Neutrophil (primary cell): ENCODE measurements around the gene WWP2.

Source experiments
- H3K27ac ChIP-seq: fragments of 200-600 bp; sonication (generic); 2 replicates; pipeline ENCODE4 v1.5.1; 2016; ENCODE audit warnings: mild to moderate bottlenecking, moderate library complexity
- H3K27me3 ChIP-seq: fragments of 200-600 bp; sonication (generic); 2 replicates; pipeline ENCODE4 v1.6.0; 2016; ENCODE audit warnings: mild to moderate bottlenecking
- H3K36me3 ChIP-seq: fragments of 200-600 bp; sonication (generic); 2 replicates; pipeline ENCODE4 v1.5.1; 2017
- H3K4me1 ChIP-seq, 2 experiments: fragments of 200-600 bp in 1 of 2; sonication (generic) in 1 of 2; 1 replicate in 1 of 2; 2 replicates in 1 of 2; pipeline versions ENCODE4 v1.5.1 to v1.6.1; 2013 to 2016; ENCODE audit warnings: low read depth in 1 of 2, low read length in 1 of 2, mild to moderate bottlenecking in 1 of 2, moderate library complexity in 1 of 2; ENCODE audit not compliant: control insufficient read depth in 1 of 2, insufficient read depth in 1 of 2
- H3K4me3 ChIP-seq, 2 experiments: fragments of 200-600 bp in 1 of 2; sonication (generic) in 1 of 2; 1 replicate in 1 of 2; 2 replicates in 1 of 2; pipeline ENCODE4 v1.5.1; 2013 to 2016; ENCODE audit warnings: low read depth in 1 of 2, low read length in 1 of 2, mild to moderate bottlenecking in 1 of 2, moderate library complexity in 1 of 2
- H3K9me3 ChIP-seq: fragments of 200-600 bp; sonication (generic); 2 replicates; pipeline ENCODE4 v1.5.1; 2016
- TF ChIP-seq, protein P1 (sequence below): fragments of 200-600 bp; sonication (generic); IDR thresholded peaks from 2 replicates; pipeline ENCODE4 v1.5.1; 2016; ENCODE audit warnings: antibody characterized with exemption

The WWP2 gene

DNA sequence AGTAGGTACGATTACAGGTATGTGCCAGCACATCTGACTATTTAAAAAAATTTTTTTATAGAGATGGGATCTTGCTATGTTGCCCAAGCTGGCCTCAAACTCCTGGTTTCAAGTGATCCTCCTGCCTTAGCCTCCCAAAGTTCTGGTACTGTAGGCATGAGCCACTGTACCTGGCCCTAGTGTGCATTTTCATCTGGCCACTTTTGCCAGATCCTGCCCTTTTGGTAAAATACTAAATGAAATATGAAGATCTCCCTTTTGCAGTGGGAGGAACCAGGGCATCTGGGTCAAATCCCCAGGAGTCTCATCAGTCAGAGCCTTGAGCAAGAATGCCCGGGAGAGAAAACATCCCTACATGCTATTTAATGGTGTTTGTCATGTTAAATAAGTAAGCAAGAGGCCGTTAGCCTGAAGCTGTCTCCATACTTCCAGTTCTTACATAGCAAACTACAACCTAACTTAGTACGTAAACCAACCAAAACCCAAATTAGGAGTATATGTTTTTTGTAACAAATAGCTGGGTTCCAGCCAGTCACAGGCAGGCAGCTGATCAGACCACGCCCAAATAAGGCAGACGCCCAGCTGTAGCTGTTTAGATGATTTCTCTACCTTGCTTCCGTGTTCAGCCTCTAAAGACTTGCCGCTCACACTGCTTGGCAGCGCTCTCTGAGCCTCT, 142.5 kb downstream of the WWP2 start:
- Histone ChIP-seq H3K9me3 (no peaks in the 10 kb centered on the region), H3K4me3 (no peak overlapping the region), H3K4me1 (no peaks in the 10 kb centered on the region), H3K27ac (no peak overlapping the region), H3K36me3 (peaks cover 63% of the 10 kb centered on the region), H3K27me3 (no peaks in the 10 kb centered on the region)
- TF ChIP-seq, protein P1, sequence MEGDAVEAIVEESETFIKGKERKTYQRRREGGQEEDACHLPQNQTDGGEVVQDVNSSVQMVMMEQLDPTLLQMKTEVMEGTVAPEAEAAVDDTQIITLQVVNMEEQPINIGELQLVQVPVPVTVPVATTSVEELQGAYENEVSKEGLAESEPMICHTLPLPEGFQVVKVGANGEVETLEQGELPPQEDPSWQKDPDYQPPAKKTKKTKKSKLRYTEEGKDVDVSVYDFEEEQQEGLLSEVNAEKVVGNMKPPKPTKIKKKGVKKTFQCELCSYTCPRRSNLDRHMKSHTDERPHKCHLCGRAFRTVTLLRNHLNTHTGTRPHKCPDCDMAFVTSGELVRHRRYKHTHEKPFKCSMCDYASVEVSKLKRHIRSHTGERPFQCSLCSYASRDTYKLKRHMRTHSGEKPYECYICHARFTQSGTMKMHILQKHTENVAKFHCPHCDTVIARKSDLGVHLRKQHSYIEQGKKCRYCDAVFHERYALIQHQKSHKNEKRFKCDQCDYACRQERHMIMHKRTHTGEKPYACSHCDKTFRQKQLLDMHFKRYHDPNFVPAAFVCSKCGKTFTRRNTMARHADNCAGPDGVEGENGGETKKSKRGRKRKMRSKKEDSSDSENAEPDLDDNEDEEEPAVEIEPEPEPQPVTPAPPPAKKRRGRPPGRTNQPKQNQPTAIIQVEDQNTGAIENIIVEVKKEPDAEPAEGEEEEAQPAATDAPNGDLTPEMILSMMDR = no peak

DNA sequence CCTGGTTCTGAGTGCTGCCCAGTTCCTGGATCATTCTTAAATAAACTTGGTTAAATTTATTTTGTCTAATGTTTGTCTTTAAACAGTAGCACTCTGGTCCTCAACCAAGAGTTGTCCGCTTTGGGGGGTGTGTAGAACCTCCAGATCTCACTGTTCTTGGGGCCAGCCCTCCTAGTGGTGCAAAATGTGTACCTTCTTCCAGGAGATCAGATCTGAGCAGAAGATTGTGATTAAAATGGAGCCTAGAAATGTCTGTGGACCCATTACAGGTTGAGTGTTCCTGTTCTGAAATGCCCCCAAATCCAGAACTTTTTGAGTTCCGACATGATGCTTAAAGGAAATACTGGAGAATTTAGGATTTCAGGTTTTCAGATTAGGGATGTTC, 143.0 kb downstream of the WWP2 start:
- H3K9me3 ChIP-seq = no peaks in the 10 kb centered on the region
- H3K4me1 ChIP-seq = no peaks in the 10 kb centered on the region
- H3K27ac ChIP-seq = no peak overlapping the region
- TF ChIP-seq, protein P1 = no peak
- H3K27me3 ChIP-seq = no peaks in the 10 kb centered on the region
- peaks cover 68% of the 10 kb centered on the region for H3K36me3 ChIP-seq
- no peak overlapping the region for H3K4me3 ChIP-seq

DNA sequence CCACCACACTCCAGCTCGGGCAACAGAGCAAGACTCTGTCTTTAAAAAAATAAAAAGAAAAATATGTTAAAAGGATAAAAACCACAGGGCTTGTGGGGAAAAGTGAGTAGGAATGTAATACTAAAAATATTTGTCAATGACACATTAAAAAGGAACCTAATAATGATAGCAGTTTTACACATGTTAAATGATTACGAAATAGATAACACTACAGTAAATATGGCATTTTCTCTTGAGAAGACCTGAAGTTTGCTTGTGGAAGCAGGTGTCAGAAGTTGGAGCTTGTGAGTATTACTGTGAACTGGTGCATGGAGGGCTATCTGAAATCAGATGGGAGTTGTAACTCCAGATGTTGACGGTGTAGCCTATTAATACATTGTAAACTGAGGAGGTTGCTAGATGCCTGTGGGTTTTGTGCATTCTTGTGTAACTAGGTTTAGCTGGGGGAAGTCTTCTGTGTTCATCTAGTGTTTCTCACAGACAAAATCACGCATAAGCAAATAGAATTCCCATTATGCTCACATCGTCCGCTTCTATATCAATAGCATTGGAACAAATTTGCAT, 144.8 kb downstream of the WWP2 start:
- Histone ChIP-seq H3K9me3 (no peaks in the 10 kb centered on the region), H3K4me3 (no peak overlapping the region), H3K36me3 (peaks cover 78% of the 10 kb centered on the region), H3K27me3 (no peaks in the 10 kb centered on the region), H3K27ac (no peak overlapping the region), H3K4me1 (no peaks in the 10 kb centered on the region)
- TF ChIP-seq, protein P1 = no peak

DNA sequence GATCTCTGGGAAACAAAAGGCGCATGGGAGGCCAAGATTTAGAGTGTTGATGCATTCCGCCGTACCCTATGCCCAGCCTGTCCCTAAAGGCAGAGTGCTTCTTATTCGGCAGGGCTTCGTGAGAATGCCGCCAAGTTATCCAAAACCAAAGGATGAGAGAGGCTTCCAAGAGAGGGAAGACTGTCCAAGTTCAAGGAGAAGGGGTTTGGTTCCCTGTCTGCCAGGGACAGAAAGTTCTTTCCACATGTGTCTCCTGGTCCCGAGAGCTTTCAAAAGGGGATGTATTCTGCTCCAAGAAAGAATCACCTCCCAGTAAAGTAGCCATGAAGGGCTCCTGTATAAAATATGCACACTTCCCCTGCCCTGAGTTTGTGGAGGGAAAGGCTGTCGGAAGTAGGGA, 146.9 kb downstream of the WWP2 start:
- peaks cover 67% of the 10 kb centered on the region for H3K36me3 ChIP-seq

DNA sequence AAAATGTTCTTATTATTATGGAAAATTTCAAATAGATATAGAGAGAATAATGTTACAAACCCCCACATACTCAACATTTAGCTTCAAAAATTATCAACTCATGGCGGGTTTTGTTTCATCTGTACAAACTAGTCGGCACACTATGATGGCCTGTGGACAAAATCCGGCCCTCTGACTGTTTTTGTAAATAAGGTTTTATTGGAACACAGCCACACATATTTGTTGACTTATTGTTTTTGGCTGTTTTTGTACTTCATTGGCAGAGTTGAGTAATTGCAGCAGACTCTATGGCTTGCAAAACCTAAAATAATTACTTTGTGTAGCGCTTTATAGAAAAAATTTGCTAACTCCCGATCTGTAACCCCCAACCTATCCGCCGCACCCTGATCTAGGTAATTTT, 147.6 kb downstream of the WWP2 start:
- Histone ChIP-seq H3K36me3 (peaks cover 69% of the 10 kb centered on the region), H3K9me3 (no peaks in the 10 kb centered on the region), H3K4me3 (no peak overlapping the region), H3K4me1 (no peaks in the 10 kb centered on the region), H3K27ac (no peak overlapping the region), H3K27me3 (no peaks in the 10 kb centered on the region)
- TF ChIP-seq, protein P1 = no peak

More for the DNA sequence above, 146.9 kb downstream of the WWP2 start:
- Histone ChIP-seq H3K4me1 (no peaks in the 10 kb centered on the region), H3K27ac (no peak overlapping the region), H3K9me3 (no peaks in the 10 kb centered on the region), H3K27me3 (no peaks in the 10 kb centered on the region), H3K4me3 (no peak overlapping the region)
- TF ChIP-seq, protein P1 = no peak
